KMS-11 (cell line): ENCODE results near the gene FBXO46.

ENCODE experiments used
- H2AFZ ChIP-seq: fragments of 200-600 bp; sonication (generic); 2 replicates; pipeline ENCODE4 v1.6.1; 2016; ENCODE audit warnings: antibody characterized with exemption, mixed run types, low read depth
- H3K27ac ChIP-seq: fragments of 200-600 bp; sonication (generic); 2 replicates; pipeline ENCODE4 v1.6.1; 2016; ENCODE audit warnings: mild to moderate bottlenecking, mixed run types
- H3K27me3 ChIP-seq: fragments of 200-600 bp; sonication (generic); 2 replicates; pipeline ENCODE4 v1.6.1; 2017; ENCODE audit warnings: mild to moderate bottlenecking, low read depth, mixed run types, moderate library complexity; ENCODE audit not compliant: insufficient read depth
- H3K36me3 ChIP-seq: fragments of 200-600 bp; sonication (generic); 2 replicates; pipeline ENCODE4 v1.6.1; 2017; ENCODE audit warnings: mild to moderate bottlenecking, mixed run types; ENCODE audit not compliant: insufficient read depth
- H3K4me1 ChIP-seq: fragments of 200-600 bp; sonication (generic); 2 replicates; pipeline ENCODE4 v1.6.1; 2016; ENCODE audit warnings: mild to moderate bottlenecking, low read depth, mixed run types; ENCODE audit not compliant: poor library complexity, severe bottlenecking
- H3K4me2 ChIP-seq: fragments of 200-600 bp; sonication (generic); 2 replicates; pipeline ENCODE4 v1.7.0; 2016; ENCODE audit warnings: mild to moderate bottlenecking, mixed run types
- H3K4me3 ChIP-seq: fragments of 200-600 bp; sonication (generic); IDR thresholded peaks from 2 replicates; pipeline ENCODE4 v1.6.1; 2017; ENCODE audit warnings: low read depth, low read length, mixed read lengths; ENCODE audit not compliant: insufficient read depth
- H3K79me2 ChIP-seq: fragments of 200-600 bp; sonication (generic); 2 replicates; pipeline ENCODE4 v1.6.1; 2016; ENCODE audit warnings: low read depth, mixed run types; ENCODE audit not compliant: insufficient read depth
- H3K9ac ChIP-seq: fragments of 200-600 bp; sonication (generic); 2 replicates; pipeline ENCODE4 v1.6.1; 2016; ENCODE audit warnings: mild to moderate bottlenecking, mixed run types
- H4K20me1 ChIP-seq: fragments of 200-600 bp; sonication (generic); 2 replicates; pipeline ENCODE4 v1.6.1; 2016; ENCODE audit warnings: mild to moderate bottlenecking, mixed run types; ENCODE audit not compliant: insufficient read depth
- TF ChIP-seq, protein P1 (sequence below): fragments of 200-600 bp; sonication (generic); conservative IDR thresholded peaks from 2 replicates; pipeline ENCODE4 v1.6.1; 2017; ENCODE audit warnings: low read depth, mild to moderate bottlenecking, antibody characterized with exemption, low read length, moderate library complexity, mixed read lengths

The FBXO46 gene

DNA sequence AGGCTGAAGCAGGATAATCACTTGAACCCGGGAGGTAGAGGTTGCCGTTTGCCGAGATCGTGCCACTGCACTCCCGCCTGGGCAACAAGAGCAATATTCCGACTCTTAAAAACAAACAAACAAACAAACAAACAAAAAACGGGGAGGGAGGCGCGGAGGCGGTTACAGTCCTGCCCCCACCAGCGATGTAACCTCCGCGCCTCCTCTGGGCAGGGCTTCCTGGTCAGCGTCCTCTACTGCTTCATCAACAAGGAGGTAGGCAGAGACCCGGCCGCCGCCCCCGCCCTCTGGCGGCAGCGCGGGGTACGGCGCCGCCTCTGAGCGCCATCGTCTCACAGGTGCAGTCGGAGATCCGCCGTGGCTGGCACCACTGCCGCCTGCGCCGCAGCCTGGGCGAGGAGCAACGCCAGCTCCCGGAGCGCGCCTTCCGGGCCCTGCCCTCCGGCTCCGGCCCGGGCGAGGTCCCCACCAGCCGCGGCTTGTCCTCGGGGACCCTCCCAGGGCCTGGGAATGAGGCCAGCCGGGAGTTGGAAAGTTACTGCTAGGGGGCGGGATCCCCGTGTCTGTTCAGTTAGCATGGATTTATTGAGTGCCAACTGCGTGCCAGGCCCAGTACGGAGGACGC lies 49.2 kb downstream of the FBXO46 start:
- no peaks in the 10 kb centered on the region; the same call in 1 of the 2 replicates for H3K36me3 ChIP-seq
- peaks cover 3% of the 10 kb centered on the region; the same call in 1 of the 2 replicates for H3K27me3 ChIP-seq

DNA sequence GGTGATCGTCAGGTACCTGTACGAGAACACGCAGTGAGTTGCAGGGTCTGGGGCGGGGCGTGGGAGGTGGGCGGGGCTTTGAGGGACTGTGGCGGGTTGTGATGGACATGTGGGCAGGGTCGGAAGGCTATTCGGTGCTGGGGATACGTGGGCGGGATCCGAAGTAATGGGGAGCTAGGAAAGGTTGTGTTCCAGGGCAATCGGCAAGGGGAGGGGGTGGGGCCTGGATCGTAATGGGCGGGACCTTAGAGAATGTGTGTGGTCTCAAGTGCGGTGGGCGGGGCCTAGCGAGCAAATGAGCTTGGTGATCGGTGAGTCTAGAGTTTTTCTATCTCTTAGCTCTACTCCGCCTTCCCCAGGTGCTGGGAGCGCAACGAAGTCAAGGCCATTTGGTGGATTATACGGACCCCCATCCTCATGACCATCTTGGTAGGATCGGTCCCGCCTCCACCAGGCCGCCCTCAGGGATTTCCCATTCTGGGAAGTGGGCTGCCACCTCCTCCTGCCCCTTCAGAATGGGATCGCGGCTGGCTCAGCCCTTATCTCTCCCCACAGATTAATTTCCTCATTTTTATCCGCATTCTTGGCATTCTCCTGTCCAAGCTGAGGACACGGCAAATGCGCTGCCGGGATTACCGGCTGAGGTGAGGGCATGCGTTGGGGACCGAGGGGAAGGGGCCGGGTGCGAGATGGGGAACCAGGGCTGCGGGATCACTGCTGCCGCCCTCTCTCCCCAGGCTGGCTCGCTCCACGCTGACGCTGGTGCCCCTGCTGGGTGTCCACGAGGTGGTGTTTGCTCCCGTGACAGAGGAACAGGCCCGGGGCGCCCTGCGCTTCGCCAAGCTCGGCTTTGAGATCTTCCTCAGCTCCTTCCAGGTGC lies 53.1 kb downstream of the FBXO46 start:
- TF ChIP-seq, protein P1, sequence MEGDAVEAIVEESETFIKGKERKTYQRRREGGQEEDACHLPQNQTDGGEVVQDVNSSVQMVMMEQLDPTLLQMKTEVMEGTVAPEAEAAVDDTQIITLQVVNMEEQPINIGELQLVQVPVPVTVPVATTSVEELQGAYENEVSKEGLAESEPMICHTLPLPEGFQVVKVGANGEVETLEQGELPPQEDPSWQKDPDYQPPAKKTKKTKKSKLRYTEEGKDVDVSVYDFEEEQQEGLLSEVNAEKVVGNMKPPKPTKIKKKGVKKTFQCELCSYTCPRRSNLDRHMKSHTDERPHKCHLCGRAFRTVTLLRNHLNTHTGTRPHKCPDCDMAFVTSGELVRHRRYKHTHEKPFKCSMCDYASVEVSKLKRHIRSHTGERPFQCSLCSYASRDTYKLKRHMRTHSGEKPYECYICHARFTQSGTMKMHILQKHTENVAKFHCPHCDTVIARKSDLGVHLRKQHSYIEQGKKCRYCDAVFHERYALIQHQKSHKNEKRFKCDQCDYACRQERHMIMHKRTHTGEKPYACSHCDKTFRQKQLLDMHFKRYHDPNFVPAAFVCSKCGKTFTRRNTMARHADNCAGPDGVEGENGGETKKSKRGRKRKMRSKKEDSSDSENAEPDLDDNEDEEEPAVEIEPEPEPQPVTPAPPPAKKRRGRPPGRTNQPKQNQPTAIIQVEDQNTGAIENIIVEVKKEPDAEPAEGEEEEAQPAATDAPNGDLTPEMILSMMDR: peak; percentile 28; the same call in 1 of the 2 replicates
- peaks cover 7% of the 10 kb centered on the region; the same call in 1 of the 2 replicates for H3K27me3 ChIP-seq
- H3K4me1 ChIP-seq: peaks cover 21% of the 10 kb centered on the region
- no peaks in the 10 kb centered on the region for H3K79me2 ChIP-seq
- H3K27ac ChIP-seq: no peak overlapping the region
- no peak overlapping the region for H3K9ac ChIP-seq
- H3K36me3 ChIP-seq: no peaks in the 10 kb centered on the region
- no peak overlapping the region for H3K4me3 ChIP-seq
- H3K4me2 ChIP-seq: peak overlapping the region; percentile 73
- no peaks in the 10 kb centered on the region for H4K20me1 ChIP-seq
- H2AFZ ChIP-seq: peak overlapping the region; percentile 21; the same call in 1 of the 2 replicates

More for the DNA sequence above, 49.2 kb downstream of the FBXO46 start:
- Histone ChIP-seq H3K9ac (peak overlapping the region; percentile 36; the same call in 1 of the 2 replicates), H3K4me3 (no peak overlapping the region), H3K4me1 (peaks cover 21% of the 10 kb centered on the region), H3K27ac (no peak overlapping the region), H2AFZ (peak overlapping the region; percentile 93), H3K4me2 (peak overlapping the region; percentile 69), H3K79me2 (no peaks in the 10 kb centered on the region), H4K20me1 (no peaks in the 10 kb centered on the region)
- TF ChIP-seq, protein P1: peak; percentile 93

DNA sequence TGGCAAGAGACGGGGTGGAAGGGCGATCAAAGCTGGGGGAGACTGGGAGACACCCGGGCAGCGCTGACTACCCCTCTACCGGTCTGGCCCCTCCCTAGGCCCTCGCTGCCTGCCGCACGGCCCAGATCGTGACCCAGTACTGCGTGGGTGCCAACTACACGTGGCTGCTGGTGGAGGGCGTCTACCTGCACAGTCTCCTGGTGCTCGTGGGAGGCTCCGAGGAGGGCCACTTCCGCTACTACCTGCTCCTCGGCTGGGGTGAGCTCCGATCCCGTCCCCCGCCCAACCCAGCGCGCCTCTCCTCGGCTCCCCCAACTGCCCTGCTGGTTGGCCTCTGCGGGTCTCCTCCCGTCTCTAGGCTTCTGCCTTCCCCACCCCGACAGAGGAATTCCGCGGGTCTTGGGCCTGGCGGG lies 53.8 kb downstream of the FBXO46 start:
- Histone ChIP-seq H3K27ac (no peak overlapping the region), H3K36me3 (no peaks in the 10 kb centered on the region), H3K9ac (no peak overlapping the region), H3K27me3 (peaks cover 7% of the 10 kb centered on the region; the same call in 1 of the 2 replicates), H3K4me1 (peaks cover 17% of the 10 kb centered on the region), H2AFZ (peak overlapping the region; percentile 21; the same call in 1 of the 2 replicates), H3K4me3 (no peak overlapping the region), H3K79me2 (no peaks in the 10 kb centered on the region), H3K4me2 (peak overlapping the region; percentile 27; the same call in 1 of the 2 replicates), H4K20me1 (no peaks in the 10 kb centered on the region)
- TF ChIP-seq, protein P1: no peak

DNA sequence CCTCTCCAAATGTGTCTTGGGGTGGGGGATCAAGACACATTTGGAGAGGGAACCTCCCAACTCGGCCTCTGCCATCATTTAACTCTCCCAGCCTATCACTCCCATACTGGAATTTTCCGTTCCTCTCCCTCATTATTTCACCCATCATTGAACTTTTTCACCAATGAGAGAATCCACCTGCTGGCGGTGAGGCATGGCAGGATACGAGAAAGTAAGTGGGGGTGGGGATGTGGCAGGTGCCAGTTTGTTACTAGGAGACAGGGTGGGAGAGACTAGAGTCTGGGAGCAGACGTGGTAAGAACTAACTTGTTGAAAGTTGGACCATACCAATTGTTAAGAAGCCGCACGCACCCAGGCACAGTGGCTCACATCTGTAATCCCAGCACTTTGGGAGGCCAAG lies 55.8 kb downstream of the FBXO46 start:
- no peaks in the 10 kb centered on the region for H3K79me2 ChIP-seq

More for the DNA sequence above, 55.8 kb downstream of the FBXO46 start:
- Histone ChIP-seq H3K27me3 (peaks cover 7% of the 10 kb centered on the region; the same call in 1 of the 2 replicates), H3K36me3 (no peaks in the 10 kb centered on the region), H3K4me3 (no peak overlapping the region), H4K20me1 (no peaks in the 10 kb centered on the region), H3K4me2 (no peak overlapping the region), H2AFZ (no peak overlapping the region), H3K27ac (no peak overlapping the region), H3K9ac (no peak overlapping the region), H3K4me1 (peaks cover 17% of the 10 kb centered on the region)
- TF ChIP-seq, protein P1: no peak
